CD4-positive, alpha-beta T cell treated with Interleukin-4 for 4 hours (primary cell): Measurements from ENCODE around the gene PILRA.
"Not testable (repeated sequence)": the region's sequence is repeated elsewhere in the genome, so short reads cannot be mapped to it uniquely, and the experiment has no call there.

ENCODE experiments used
- DNase-seq: peaks from one replicate; pipeline ENCODE4 v3.0.0-alpha.2; 2020

The PILRA gene

DNA sequence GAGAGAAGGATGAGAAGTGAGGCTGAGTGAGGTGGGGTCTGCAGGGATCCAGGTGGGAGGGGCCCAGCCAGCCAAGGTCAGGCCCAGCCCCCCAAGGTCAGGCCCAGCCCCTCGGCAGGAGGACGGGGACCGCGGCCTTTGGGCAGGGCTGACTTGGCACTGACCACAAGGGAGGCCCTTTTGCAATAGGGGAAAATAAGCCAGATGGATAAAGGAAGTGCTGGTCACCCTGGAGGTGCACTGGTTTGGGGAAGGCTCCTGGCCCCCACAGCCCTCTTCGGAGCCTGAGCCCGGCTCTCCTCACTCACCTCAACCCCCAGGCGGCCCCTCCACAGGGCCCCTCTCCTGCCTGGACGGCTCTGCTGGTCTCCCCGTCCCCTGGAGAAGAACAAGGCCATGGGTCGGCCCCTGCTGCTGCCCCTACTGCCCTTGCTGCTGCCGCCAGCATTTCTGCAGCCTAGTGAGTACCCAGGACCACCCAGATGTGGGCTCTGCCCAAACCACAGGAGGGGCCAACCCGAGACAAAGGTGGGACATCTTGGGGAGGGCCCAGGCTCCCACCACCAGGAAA is at the start of gene PILRA:
TSS of gene PILRA (plus strand) at position 227 of the 571 bp plus-strand sequence. CDS start at position 397, 170 bp downstream.
- DNase-seq, result no peak

DNA sequence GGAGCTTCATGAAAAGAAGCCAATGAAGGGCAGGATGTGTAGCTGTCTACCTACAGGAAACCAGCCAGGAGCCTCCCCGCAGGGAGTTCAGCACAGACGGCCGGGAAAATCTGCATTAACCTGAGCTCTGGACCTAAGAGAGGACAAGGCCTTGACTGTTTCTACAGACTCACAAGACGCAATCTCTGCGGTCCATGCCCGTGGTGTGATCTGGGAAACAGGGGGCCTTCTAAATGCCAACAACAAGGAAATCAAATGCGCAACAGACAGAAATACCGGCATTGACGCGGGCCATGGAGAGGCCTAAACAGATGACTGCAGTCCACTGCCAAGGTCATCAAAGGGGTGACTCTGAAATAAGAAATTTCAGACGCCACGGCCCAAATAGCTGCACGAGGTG is 49.1 kb upstream of the PILRA start:
- DNase-seq, result not testable (repeated sequence)

DNA sequence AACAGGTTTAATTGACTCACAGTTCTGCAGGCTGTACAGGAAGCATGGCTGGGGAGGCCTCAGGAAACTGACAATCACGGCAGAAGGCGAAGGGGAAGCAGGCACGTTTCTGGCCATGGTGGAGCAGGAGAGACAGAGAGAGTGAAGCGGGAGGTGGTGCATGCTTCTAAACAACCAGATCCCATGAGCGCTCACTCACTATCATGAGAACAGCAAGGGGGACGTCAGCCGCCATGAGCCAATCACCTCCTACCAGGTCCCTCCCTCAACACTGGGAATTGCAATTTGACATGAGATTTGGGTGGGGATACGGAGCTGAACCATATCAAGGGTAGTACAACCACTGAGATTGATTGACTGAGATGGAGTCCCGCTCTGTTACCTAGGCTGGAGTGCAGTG is 47.6 kb upstream of the PILRA start:
- DNase-seq, result not testable (repeated sequence)

DNA sequence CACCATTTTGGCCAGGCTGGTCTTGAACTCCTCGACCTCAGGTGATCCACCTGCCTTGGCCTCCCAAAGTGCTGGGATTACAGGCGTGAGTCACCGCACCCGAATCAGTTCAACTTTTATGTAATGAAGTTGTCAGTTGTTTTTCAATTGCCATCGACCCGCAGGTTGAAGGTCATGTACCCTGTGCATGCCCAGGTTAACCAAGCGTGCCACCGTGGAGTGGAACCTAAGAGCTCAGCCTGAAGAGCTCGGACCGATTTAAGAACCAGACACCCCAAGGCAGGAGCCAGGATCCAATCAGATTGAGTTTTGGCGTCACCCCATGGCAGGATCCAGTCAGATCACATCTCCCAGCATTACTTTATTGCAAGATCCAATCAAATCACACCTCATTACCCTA is 46.4 kb upstream of the PILRA start:
- DNase-seq, result not testable (repeated sequence)

DNA sequence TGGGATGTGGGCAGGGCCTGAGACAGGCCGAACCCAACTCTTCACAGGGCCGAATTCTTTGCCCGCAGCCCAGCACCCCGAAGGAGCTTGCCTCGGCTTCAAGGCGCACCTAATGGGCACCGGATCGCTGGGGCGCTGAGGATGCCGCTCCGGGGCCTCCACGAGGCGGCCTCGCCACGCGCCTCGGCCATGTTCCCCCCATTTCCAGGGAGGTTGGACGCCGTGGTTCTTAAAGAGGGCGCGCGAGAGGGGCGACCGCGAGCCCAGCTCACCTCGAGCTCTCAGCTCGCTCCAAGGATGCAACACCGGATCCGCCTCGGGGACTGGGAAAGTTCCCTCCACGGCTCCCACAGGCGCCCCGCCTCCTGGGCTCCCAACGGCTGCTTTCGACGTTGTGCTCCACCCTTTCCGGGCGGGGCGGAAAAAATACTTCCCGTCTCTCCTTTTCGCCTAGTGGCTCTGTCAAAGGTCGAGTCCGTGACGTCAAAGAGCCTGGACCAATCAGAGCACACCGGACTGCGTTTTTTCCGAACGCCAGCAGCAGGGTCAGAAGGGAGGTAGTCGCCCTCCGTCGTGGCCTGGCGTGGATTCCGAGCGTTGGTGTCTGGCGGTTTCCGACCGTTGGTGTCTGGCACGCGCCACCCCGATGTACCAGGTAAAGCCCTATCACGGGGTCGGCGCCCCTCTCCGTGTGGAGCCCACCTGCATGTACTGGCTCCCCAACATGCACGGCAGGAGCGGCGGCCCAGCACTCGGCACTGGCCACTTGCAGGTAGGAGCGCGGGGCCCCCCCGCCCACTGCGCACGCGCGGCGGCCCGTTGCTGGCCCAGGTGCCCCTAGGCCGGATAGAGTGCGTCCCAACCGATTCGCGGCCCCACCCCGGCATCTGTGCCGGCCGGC is 37.5 kb upstream of the PILRA start:
- peak; percentile 87 for DNase-seq

DNA sequence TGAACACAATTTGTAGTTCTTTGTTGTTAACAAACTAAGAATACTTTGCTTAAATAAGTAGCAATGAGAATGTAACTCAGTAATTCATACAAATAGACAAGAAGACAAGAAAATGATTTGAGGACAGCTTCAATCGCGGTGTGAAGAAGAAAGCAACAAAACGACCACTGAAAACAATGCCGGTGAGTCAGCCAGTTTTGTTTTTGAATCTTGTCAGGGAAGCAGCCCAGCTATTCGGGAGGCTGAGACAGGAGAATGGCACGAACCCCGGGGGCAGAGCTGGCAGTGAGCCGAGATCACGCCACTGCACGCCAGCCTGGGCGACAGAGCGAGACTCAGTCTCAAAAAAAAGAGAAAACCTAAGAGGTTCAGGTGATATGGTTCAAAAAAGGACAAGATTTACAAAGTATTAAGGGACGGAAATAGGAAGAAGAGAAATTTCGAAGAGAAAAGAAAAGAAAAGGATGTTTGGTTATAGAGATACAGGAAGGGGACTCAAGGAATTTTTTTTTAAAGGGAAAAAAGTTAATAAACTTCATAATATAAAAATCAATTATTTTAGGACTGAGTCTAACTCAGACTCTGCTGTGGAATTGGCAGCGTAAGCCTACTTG is 35.1 kb upstream of the PILRA start:
- DNase-seq, result not testable (repeated sequence)

DNA sequence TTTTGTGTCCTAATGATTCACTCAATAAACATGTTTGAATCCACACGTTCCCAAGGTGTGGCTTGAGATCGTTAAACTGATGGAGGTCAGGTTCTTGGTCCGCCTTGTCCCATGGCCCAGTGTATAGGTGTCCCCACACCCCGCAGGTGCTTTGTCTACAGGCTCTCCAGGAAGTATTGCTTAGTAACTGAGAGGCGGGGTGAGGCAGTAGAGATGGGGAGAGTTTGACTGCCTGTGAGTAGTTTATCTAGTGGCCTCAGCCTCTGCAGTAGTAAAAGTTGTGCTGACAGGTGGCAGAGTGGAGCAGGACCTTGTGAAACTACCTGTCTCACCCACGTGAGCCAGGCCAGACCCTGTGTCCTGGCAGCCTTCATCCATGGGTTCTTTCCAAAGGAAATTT is 32.0 kb upstream of the PILRA start:
- not testable (repeated sequence) for DNase-seq

DNA sequence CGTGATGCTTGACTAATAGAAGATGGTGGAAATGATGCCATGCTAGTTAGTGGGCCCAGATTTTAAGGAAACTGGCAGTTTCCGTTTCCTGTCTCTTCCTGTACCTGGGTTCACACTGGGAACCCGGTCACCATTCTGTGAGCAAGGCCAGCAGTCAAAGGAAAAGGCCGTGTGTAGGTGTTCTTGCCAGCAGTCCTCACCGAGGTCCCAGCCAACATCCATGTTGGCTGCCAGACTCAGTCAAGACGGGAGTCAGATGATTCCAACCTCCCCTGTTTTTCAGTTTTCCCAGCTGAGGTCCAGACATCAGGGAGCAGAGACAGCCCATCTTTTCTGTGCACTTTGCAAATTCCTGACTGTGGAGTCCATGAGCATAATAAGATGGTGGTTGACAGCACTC is 30.5 kb upstream of the PILRA start:
- no peak for DNase-seq

DNA sequence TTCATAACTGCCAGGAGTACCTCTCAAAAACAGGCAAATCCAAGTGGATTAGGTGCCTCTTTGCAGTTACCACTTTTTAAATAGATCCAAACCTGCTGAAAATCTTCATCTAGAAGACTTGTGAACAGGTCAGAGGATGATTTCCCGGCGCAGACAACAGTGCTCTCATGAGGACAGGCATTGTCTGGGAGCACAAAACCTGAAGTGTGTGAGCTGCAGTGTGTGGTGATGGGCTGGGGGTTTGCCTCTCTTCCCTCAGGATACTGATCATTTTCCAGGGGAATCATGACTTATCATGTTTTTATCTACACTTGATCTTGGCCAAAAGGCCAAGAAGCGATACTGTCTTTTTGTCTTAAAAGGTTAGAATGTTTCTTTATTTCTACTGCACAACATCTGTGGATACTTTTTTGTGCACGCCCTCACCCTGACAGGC is 29.1 kb upstream of the PILRA start:
- DNase-seq, result not testable (repeated sequence)

DNA sequence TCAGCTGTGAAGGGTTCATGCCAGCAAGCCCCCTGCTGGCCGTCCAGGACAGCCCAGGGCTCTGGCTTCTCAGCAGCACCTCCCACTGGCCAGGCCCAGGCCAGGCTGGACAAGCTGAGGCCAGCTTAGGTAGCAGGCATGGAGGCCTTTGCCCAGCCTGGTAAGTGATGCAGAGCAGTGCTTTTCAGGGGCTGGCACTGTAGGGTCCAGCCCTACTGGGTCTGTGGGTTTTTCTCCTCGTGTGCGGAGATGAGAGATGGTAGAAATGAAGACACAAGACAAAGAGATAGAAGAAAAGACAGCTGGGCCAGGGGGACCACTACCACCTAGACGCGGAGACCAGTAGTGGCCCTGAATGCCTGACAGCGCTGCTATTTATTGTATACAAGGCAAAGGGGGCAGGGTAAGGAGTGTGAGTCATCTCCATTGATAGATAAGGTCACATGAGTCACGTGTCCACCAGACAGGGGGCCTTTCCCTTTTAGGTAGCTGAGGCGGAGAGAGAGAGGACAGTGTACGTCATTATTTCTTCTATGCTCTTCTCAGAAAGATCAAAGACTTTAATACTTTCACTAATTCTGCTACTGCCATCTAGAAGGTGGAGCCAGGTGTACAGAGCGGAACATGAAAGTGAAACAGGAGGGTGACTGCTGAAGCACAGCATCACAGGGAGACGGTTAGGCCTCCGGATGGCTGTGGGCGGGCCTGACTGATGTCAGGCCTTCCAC is 28.6 kb upstream of the PILRA start:
- DNase-seq, result peak; percentile 97

DNA sequence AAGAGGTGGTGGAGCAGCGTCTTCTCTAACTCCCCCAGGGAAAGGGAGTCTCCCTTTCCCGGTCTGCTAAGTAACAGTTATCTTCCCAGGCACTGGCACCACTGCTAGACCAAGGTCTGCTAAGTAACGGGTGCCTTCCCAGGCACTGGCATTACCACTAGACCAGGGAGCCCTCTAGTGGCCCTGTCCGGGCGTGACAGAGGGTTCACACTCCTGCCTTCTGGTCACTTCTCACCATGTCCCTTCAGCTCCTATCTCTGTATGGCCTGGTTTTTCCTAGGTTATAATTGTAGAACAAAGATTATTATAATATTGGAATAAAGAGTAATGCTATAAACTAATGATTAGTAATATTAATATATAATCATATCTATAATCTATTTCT is 28.0 kb upstream of the PILRA start:
- peak; percentile 71 for DNase-seq

DNA sequence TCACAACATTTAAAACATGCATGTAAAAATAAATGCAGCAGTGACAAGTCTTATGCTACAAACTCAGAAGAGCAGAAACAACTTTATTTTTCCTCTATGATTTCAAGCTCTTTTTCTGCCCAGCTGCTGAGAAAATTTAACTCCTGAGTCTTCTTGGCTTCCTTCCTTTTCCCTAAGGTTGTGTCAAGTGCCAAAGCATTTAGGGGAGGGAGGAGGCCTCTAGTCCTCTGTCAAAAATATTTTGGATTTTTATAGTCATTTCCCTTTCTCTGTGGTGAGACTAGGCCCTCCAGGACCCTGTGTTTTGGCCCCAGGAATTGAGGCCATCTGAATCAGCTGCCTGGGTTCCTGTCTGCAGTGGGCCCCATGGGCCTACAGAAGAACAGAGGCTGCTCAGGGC is 26.4 kb upstream of the PILRA start:
- no peak for DNase-seq

DNA sequence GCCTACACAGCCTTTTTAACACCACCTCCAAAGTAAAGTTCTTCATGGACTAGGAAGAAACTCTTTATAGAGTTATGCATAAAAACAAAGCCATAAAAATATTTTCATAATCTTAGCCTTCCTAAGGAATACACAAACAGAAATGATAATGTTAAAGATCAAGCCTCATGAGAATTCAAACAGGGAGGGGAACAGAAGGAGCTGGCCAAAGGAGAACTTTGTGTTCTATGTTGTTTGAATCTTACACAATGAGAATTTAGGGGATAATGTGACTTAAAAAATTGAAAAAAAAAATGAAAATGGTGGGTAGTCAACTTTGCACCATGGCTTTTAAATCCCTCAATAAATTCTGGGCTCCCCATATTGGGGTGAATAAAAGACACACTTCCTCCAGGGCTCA is 24.5 kb upstream of the PILRA start:
- DNase-seq, result no peak

DNA sequence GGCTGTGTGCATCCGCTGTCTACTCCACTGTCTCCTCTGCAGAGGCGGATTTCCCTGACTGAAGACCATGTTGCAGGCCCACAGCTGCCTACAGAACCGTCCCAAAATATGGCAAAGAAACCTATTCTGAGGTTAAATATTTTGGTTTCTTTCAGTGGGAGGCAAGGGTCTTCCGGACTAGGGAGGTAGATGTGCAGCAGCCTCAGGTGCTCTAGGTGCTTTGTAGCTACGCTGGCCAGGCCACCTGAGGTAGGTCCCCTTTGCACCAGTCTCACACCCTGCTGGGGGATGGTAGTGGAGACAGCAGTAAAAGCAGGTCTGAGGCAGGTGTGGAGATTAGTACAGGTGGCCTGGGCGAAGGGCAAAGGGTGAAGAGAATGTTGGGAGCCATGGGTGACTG is 23.5 kb upstream of the PILRA start:
- DNase-seq, result no peak

DNA sequence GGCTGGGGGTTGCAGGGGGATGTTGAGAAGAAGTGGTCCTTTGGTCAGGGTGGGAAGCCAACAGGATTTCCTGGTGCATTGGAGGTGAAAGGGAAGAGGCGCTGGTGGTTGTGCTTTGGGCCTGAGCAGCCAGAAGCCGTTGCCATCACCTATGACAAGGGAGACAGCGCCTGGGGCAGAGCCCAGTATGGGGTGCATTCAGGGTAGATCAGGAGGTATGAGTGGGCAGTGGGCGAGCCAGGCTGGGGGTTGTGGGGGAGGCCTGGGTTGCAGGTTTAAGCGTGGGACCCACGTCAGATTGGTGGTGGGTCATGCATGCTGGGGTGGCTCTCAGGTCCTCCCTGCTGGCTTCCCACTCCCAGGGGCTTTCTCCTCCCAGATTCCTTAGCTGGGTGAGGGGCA is 21.6 kb upstream of the PILRA start:
- no peak for DNase-seq

DNA sequence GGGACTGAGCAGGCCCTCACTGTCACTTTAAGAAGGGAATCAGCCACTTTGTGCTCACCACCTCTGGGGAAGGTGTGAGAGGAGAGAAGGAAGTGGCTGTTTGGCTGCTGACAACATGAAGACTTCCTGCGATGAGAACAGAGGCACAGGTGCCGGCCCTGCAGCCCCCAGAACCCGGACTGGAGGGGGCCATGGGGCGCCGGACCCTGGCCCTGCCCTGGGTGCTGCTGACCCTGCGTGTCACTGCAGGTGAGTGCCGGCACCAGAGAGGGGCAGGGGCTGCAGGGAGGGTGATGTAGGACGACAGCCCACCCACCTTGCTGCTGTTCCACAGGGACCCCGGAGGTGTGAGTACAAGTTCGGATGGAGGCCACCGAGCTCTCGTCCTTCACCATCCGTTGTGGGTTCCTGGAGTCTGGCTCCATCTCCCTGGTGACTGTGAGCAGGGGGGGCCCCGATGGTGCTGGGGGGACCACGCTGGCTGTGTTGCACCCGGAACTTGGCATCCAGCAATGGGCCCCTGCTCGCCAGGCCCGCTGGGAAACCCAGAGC is 21.0 kb upstream of the PILRA start:
- not testable (repeated sequence) for DNase-seq

DNA sequence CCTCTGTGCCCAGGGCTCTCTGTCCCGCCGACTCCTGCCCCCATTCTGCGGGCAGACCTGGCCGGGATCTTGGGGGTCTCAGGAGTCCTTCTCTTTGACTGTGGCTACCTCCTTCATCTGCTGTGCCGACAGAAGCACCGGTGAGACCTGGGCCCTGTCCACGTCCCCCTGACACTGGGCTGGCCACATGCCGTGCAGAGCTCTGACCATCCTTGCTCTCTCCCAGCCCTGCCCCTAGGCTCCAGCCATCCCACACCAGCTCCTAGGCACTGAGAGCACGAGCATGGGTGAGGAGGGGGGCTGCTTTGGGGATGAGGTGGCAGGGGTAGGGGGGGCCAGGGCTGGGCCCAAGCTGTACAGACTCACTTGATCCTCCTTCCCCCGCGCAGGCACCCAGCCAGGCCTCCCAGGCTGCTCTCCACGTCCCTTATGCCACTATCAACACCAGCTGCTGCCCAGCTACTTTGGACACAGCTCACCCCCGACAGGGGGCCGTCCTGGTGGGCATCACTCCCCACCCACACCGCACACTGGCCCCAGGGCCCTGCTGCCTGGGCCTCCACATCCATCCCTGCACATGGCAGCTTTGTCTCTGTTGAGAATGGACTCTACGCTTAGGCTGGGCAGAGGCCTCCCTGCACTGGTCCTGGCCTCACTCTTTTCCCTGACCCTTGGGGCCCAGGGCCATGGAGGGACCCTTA is 20.2 kb upstream of the PILRA start:
- no peak for DNase-seq

DNA sequence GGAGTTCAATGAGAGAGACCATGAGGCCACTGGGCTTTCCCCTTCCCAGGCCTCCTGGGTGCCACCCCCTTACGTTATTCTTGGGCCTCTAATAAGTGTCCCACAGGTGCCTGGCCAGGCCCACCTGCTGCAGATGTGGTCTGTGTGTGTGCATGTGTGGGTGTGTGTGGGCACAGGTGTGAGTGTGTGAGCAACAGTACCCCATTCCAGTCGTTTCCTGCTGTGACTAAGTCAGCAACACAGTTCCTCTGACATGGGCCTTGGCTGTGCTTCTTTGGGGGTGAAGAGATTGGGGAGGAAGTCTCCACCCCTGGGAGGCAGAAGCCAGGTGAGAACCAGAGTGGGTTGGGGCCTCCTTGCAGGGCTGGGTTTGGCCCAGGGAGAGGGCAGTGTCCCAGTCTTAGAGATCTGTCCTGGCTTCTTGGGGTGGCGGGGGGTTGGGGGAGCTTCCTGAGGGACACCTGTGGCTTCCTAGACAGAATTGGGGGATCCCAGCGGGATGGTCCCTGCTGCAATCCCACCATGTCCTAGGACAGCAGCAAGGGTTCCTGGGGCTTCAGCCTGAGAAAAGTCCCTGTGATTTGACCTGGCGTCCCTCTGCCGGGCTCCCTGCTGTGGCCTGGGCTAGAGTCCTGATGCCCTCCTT is 19.5 kb upstream of the PILRA start:
- peak; percentile 62 for DNase-seq

DNA sequence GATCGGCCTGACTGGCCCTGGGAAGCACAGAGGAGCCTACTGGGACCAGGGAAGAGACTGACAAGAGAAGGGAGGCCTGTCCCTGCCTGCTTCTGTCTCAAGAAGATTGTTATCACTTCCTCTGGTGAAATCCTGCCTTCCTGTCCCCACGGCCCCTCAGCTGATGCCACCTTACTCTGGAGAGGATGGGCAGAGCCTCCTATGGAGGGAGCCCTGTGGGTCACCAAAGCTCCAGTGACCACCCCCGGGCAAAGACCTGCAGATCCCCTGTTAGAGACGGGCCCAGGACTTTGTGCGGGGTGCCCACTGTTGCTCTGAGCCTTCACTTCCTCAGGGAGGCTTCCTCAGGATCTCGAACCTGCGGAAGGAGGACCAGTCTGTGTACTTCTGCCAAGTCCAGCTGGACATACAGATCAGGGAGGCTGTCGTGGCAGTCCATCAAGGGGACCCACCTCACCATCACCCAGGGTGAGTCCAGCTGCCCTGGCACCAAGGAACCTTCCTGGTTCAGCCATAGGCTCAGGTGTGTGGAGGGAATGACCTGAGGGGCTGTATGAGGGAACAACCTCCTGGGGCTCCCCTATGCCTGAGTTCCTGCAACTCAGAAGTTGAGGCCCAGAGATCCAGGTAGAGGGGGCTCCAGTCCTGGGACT is 16.7 kb upstream of the PILRA start:
- DNase-seq, result no peak

DNA sequence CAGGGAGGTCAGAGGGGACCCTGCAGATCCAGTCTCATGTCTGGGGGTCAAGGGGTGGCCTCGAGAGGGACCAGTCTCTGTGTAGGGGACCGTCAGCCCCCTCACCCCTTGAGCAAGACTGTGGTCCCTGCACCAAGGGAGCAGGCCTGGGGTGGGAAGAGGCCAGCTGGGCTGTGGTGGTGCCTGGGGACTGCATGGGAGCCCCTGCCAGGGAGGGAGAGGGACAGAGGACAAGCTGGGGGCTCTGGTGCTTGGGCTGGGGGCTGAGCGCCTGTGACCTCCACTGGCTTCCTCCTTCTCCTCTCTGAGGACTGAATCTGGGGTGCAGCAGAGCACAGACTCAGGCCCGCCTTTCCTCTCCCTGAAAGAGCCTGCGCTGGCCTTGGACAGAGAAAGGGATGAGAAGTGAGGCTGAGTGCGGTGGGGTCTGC is 16.1 kb upstream of the PILRA start:
- DNase-seq, result no peak
